Stimulated activated CD4-positive, alpha-beta T cell treated with anti-CD3 and anti-CD28 coated beads, TNF-alpha, amount 100 ng/mL, for 1 hour (primary cell): ENCODE results near the gene PADI3.
A peak's percentile ranks its signal among the peaks of the same experiment; 100 is the strongest.

Source experiments
- DNase-seq, 3 donors: peaks; one replicate each; pipeline ENCODE4 v3.0.0-alpha.2; 2020; ENCODE audit warnings: low read depth in 3 of 3, low spot score in 1 of 3

PADI3 gene

DNA sequence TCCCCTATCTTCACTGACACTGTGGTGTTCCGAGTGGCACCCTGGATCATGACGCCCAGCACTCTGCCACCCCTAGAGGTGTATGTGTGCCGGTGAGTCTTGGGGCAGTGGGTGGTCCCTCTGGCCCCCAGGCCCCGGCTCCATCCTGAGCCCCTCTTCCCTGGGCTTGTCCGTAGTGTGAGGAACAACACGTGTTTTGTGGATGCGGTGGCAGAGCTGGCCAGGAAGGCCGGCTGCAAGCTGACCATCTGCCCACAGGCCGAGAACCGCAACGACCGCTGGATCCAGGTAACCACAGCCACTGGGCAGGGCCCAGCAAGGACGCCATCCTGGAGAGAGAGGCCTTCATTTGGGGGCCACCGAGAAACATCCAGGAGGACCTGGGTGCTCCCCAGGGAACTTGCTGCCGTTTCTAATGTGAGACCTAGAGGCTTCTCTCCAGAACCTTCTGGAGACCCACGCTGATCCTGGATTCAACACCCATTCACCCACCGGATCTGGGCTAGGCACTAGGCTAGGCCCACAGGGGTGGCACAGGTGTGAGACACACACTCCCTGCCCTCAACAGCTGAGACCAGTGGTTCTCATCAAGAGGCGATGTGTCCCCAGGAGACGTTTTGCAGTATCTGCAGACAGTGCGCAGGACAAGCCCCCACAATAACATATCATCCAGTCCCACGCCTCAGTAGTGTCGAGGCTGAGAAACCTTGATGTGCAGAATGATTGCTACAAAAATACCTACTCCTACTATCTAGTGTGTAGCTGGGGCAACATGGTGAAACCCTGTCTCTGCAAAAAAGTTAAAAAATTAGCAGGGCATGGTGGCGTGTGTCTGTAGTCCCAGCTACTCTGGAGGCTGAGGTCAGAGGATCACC is 22.2 kb downstream of the PADI3 start:
- DNase-seq, result no peak

GRCh38 chr1:17272066-17272465 is 23.2 kb downstream of the PADI3 start:
- no peak for DNase-seq

GRCh38 chr1:17272646-17273045 is 23.7 kb downstream of the PADI3 start:
- no peak for DNase-seq

GRCh38 chr1:17273096-17273495 is 24.2 kb downstream of the PADI3 start:
- DNase-seq, result no peak

DNA sequence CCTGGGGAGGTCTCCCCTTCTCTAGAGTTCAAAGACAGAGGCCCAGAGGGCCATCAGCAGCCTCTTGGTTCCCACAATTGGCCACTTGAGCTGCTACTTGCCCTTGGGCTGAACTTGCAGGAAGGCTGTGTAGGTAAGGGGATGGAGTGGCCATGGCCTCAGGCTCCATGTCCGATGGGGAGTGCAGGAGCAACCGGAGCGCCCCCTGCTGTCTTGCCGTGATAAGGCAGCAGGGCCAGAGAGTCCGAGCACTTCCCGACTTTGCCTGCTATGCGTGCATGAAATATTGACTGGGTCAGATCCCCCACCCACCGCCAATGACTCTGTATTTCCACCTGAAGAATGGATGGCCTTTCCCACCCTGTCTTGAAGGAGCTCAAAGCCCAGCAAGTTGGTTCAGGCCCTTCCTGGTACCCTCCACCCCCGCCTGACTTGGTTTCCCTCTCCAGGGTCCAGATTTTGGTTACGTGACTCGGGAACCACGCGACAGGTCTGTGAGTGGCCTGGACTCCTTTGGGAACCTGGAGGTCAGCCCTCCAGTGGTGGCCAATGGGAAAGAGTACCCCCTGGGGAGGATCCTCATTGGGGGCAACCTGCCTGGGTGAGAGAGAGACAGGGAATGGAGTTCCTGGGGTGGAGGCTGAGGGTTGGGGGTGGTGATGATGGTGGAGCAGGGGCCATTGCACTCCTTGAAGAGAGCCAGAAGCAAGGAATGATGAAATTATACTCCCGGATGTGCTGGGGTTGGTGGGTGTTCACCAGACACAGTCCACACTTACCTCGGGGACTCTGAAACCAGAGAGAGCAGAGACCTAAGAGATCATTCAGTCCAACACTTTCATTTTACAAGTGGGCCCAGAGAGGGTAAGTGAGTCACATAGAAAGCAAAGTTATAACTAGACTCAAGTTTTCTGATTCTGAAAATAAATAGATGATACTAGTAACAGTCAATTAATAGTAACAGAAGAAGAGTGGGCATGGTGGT is 25.6 kb downstream of the PADI3 start:
- peak in 1 of 3 donors; percentile 6 for DNase-seq

DNA sequence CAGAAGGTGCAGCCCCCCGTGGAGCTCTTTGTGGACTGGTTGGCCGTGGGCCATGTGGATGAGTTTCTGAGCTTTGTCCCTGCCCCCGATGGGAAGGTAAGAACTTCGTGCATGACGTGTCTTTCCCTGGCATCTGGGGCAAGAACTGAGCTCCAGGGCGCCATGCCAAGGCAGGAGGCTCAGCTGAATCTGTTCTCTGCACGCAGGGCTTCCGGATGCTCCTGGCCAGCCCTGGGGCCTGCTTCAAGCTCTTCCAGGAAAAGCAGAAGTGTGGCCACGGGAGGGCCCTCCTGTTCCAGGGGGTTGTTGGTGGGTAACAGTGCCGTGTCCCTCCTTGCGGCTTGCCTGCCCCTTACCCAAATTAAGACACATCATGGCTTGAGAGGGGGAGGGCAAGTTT is 27.7 kb downstream of the PADI3 start:
- DNase-seq, result no peak

GRCh38 chr1:17277511-17278159 is 28.7 kb downstream of the PADI3 start:
- DNase-seq, result no peak

DNA sequence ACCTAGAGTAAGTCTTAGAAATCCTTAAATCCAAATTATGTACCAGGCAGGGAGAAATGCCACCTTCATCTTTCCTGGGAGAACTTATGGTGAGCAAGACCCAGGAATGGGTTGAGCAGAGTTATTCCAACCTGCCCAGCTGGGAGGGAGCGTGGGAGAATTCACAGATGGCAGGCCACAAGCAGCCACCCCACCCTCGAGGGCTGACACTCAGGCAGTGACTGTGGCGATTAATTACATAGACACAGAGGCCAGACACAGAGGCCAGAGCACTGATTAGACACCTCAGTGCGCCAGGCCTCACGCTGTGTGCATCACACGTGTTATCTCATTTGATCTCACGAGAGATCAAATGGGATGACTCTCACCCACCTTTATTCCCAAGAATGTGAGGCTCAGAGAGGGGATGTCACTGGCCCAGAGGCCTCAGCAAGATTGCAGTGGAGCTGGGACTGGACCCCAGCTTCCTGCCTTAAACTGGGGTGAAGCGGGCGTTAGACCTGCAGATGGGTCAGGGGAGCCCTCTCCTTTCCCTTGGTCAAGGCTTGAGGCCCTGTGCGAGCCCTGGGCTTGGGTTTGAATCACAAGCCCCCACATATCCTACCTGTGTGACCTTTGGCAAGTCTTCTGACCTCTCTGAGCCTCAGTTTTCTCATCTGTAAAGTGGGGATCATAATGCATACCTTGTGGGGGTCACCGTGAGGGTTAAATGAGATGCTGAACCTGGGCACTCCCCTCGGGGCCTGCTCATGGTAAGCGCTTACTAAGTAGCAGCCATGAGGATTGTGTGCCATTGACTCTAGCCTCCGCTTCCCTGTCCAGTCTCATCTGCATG is 30.3 kb downstream of the PADI3 start:
- no peak for DNase-seq

- no peak for DNase-seq
These were observed 31.5 kb downstream of the PADI3 start for GRCh38 chr1:17280436-17280835.

DNA sequence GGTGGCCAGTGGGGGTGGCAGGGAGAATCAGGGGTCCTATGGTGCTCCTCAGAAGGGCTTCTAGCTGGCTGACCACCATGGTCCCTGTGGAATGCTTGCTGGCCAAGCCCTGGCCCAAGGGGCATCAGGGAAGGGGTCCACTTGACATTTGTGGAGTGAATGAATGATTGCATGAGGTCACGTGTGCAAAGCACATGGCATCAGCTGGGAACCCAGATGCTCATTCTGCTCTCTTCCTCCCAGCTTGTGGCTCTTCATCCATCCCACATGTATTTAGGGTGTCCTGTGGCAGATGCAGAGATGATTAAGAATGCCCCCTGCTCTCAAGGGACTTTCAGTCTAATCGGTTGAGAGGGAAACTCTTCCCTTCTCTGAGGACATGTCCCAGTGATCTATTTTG is 32.0 kb downstream of the PADI3 start:
- DNase-seq, result no peak

GRCh38 chr1:17281775-17282181 is 32.9 kb downstream of the PADI3 start:
- DNase-seq, result no peak

DNA sequence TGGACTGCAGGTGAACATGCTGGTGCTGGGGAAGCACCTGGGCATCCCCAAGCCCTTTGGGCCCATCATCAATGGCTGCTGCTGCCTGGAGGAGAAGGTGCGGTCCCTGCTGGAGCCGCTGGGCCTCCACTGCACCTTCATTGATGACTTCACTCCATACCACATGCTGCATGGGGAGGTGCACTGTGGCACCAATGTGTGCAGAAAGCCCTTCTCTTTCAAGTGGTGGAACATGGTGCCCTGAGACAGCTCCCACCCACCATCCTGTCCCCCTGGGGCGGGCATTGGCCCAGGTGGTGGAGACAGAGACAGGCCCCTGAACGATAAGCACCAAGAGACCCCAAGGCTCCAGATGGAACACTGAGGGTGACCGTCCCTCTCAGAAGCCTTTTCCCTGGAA is 33.9 kb downstream of the PADI3 start:
- DNase-seq, result no peak

DNA sequence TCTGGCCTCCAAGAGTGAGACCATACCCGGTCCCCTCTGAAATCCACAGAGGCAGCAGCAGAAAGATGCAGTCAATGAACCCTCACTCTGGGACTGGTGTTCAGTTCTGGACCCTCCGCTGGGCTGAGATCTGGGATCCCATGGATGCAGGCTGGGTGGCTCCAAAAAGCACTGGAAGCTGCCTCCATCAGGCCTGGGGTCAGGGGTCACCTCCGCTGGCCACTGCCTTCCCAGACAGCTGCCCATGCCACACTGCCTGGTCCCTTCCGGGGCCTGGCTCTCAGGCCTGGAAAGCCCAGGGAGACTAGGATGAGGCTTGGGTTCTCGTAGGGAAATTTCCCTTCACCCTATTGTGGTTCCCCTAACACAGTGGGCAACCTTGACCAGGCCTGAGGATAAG is 37.7 kb downstream of the PADI3 start:
- no peak for DNase-seq

GRCh38 chr1:17287130-17287776 is 38.4 kb downstream of the PADI3 start:
- DNase-seq, result no peak

GRCh38 chr1:17289721-17290120 is 40.8 kb downstream of the PADI3 start:
- no peak for DNase-seq

- DNase-seq, result no peak
These were observed 41.7 kb downstream of the PADI3 start for GRCh38 chr1:17290553-17290952.

- no peak for DNase-seq
These were observed 43.6 kb downstream of the PADI3 start for GRCh38 chr1:17292299-17293160.

DNA sequence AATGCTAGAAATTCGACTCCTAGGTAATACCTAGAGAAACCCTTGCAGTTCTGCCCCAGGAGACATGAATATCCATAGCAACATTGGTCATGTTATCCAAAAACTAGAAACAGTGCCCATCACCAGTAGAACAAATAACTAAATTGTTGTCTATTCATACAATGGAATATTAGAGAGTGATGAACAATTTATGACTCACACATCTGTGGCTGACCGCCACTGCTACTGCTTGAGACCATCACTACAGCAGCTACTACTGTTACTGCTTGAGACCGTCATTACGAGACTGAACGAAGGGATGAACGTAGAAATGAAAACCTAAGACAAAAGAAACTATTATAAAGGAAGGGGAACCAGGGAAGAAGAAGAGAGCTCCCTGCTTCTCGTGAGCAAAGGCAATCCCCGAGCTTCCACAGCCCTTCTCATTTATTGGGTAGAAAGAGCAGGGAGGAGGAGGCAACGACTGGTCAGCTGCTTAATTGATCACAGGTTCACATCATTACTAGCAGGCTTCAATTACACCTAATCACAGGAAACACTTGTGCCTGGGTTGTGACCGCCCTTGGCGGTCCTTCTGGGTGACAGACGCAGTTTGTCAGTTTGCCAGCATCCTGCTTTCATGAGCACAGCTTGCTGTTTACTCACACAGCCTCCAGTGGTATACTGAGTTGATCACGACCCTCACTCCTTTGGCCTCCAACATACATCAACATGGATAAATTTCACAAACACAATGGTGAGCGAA is 45.0 kb downstream of the PADI3 start:
- DNase-seq, result no peak
